SK-N-SH (cell line): ENCODE data around the gene BAG1. TPM values are rescaled to one million over a fixed set of nuclear protein-coding genes. Genes with fewer than 3 reads are reported as not detected.

Source experiments
- CTCF ChIA-PET: fragments of 300-600, 350-600 bp; formaldehyde crosslinking; extraction: SDS; loops from one replicate; lab custom pipeline; 2021; lab: Yijun Ruan, JAX
- POLR2A ChIA-PET: fragments of 350-600 bp; sonication (Branson Sonifier 250); formaldehyde crosslinking; extraction: SDS; loops from one replicate; lab custom pipeline; 2020; ENCODE audit warnings: antibody characterized with exemption, inconsistent platforms; lab: Yijun Ruan, JAX
- DNase-seq: peaks from one replicate; pipeline ENCODE4 v3.0.0; 2012
- H2AFZ ChIP-seq: fragments of 200-600 bp; sonication (generic); 2 replicates; pipeline ENCODE4 v1.8.1; 2016; ENCODE audit warnings: antibody characterized with exemption, mild to moderate bottlenecking, low read depth
- H3F3A ChIP-seq: fragments of 200-600 bp; sonication (generic); replicated peaks from 2 replicates; pipeline ENCODE3; 2016; ENCODE audit warnings: antibody characterized with exemption, mild to moderate bottlenecking; ENCODE audit not compliant: insufficient read depth
- H3K27ac ChIP-seq, 2 experiments: fragments of 200-500 bp in 1 of 2; fragments of 200-600 bp in 1 of 2; sonication (Bioruptor generic) in 1 of 2; sonication (generic), shearing (Covaris generic) in 1 of 2; 2 replicates each; pipeline versions ENCODE4 v1.5.1 to v1.6.1; 2014 to 2016; ENCODE audit warnings: low read depth in 2 of 2, inconsistent platforms in 1 of 2, low read length in 1 of 2, mild to moderate bottlenecking in 1 of 2, mixed read lengths in 1 of 2
- H3K27me3 ChIP-seq: fragments of 200-600 bp; sonication (generic), shearing (Covaris generic); 2 replicates; pipeline ENCODE4 v1.6.1; 2016; ENCODE audit warnings: mixed run types; ENCODE audit not compliant: insufficient read depth
- H3K36me3 ChIP-seq, 2 experiments: fragments of 200-500 bp in 1 of 2; fragments of 200-600 bp in 1 of 2; sonication (Bioruptor generic) in 1 of 2; sonication (generic) in 1 of 2; replicated peaks in 1 of 2; 2 replicates each; pipeline versions ENCODE3 to v1.5.1; 2014 to 2016; ENCODE audit warnings: low read length in 1 of 2, mild to moderate bottlenecking in 1 of 2; ENCODE audit not compliant: insufficient read depth in 2 of 2, control insufficient read depth in 1 of 2
- H3K4me1 ChIP-seq, 2 experiments: fragments of 200-500 bp in 1 of 2; fragments of 200-600 bp in 1 of 2; sonication (Bioruptor generic) in 1 of 2; sonication (generic), shearing (Covaris generic) in 1 of 2; 2 replicates each; pipeline versions ENCODE4 v1.5.1 to v1.6.1; 2014 to 2016; ENCODE audit warnings: low read depth in 1 of 2, low read length in 1 of 2, mixed run types in 1 of 2; ENCODE audit not compliant: insufficient read depth in 2 of 2, control insufficient read depth in 1 of 2
- H3K4me2 ChIP-seq: fragments of 200-600 bp; sonication (generic), shearing (Covaris generic); 2 replicates; pipeline ENCODE4 v1.6.1; 2017; ENCODE audit warnings: mixed run types
- H3K4me3 ChIP-seq, 2 experiments: fragments of 200-500 bp in 1 of 2; fragments of 200-600 bp in 1 of 2; sonication (Bioruptor generic) in 1 of 2; sonication (generic), shearing (Covaris generic) in 1 of 2; 2 replicates each; pipeline versions ENCODE4 v1.5.1 to v1.8.1; 2014 to 2016; ENCODE audit warnings: low read depth in 2 of 2, inconsistent platforms in 1 of 2, low read length in 1 of 2, mild to moderate bottlenecking in 1 of 2, mixed read lengths in 1 of 2, moderate library complexity in 1 of 2
- H3K79me2 ChIP-seq: fragments of 200-600 bp; sonication (generic); 2 replicates; pipeline ENCODE4 v1.8.1; 2017; ENCODE audit warnings: mild to moderate bottlenecking; ENCODE audit not compliant: insufficient read depth
- H3K9ac ChIP-seq: fragments of 200-600 bp; sonication (generic); 2 replicates; pipeline ENCODE4 v1.6.1; 2017; ENCODE audit warnings: mixed run types
- H3K9me2 ChIP-seq: fragments of 200-600 bp; sonication (generic); 2 replicates; pipeline ENCODE4 v1.6.1; 2017; ENCODE audit warnings: mixed run types
- H3K9me3 ChIP-seq: fragments of 200-600 bp; sonication (generic); 2 replicates; pipeline ENCODE4 v1.6.1; 2017; ENCODE audit warnings: mixed run types, mild to moderate bottlenecking, moderate library complexity
- H4K20me1 ChIP-seq: fragments of 200-600 bp; sonication (generic); 2 replicates; pipeline ENCODE4 v1.6.1; 2017; ENCODE audit warnings: mild to moderate bottlenecking, mixed run types; ENCODE audit not compliant: insufficient read depth
- CHD2 ChIP-seq: fragments of 150-350 bp; IDR thresholded peaks from 2 replicates; pipeline ENCODE4 v1.6.1; 2018; ENCODE audit warnings: low read length; ENCODE audit not compliant: partially characterized antibody
- EP300 ChIP-seq, 2 experiments: IDR thresholded peaks; 2 replicates each; pipeline versions ENCODE4 v1.4.0 to v1.6.1; 2012; ENCODE audit warnings: borderline replicate concordance in 1 of 2, low read depth in 1 of 2, low read length in 1 of 2
- FOXJ3 ChIP-seq: sonication (generic); formaldehyde crosslinking; IDR thresholded peaks from 2 replicates; pipeline ENCODE4 v1.5.1; 2020; ENCODE audit warnings: mild to moderate bottlenecking, missing genetic modification reagents
- GABPA ChIP-seq: IDR thresholded peaks from 2 replicates; pipeline ENCODE4 v1.4.0; 2012; ENCODE audit warnings: low read depth, mild to moderate bottlenecking
- GATA2 ChIP-seq: sonication (generic); formaldehyde crosslinking; IDR thresholded peaks from 2 replicates; pipeline ENCODE4 v1.5.0; 2020; ENCODE audit warnings: mild to moderate bottlenecking, missing genetic modification reagents
- JUND ChIP-seq: IDR thresholded peaks from 2 replicates; pipeline ENCODE4 v1.4.0; 2012
- MXI1 ChIP-seq: IDR thresholded peaks from 2 replicates; pipeline ENCODE4 v1.6.1; 2012; ENCODE audit warnings: mild to moderate bottlenecking, low read depth, low read length, improper control_type of control experiment
- RFX5 ChIP-seq: IDR thresholded peaks from 2 replicates; pipeline ENCODE4 v1.6.1; 2012; ENCODE audit warnings: mild to moderate bottlenecking, improper control_type of control experiment, low read length
- RXRA ChIP-seq: IDR thresholded peaks from 2 replicates; pipeline ENCODE4 v1.4.0; 2012; ENCODE audit warnings: low read depth, mild to moderate bottlenecking, borderline replicate concordance
- SIN3A ChIP-seq: IDR thresholded peaks from 2 replicates; pipeline ENCODE4 v1.6.1; 2012; ENCODE audit warnings: low read depth, mild to moderate bottlenecking, low read length, moderate library complexity, borderline replicate concordance
- SMC3 ChIP-seq: IDR thresholded peaks from 2 replicates; pipeline ENCODE4 v1.6.1; 2012; ENCODE audit warnings: low read depth, low read length, improper control_type of control experiment
- TCF12 ChIP-seq: IDR thresholded peaks from 2 replicates; pipeline ENCODE4 v1.4.0; 2012
- YY1 ChIP-seq: IDR thresholded peaks from 2 replicates; pipeline ENCODE4 v1.4.0; 2012; ENCODE audit warnings: low read depth, mild to moderate bottlenecking
- WGBS: methylation state at CpG from one replicate; pipeline ENCODE4 v1.1.6; 2017; ENCODE audit warnings: low lambda C conversion rate; 5-methylcytosine and 5-hydroxymethylcytosine counted together
- polyA plus RNA-seq, 3 experiments: library from polyadenylated mRNA; depleted of rRNA; stranded (reverse); fragments of >200 nt; gene quantifications; 2 replicates each; pipeline ENCODE4 v1.2.3, GENCODE V29; 2012
- TF ChIP-seq, protein P1 (sequence below): fragments of 200-600 bp; sonication (generic); IDR thresholded peaks from 2 replicates; pipeline ENCODE4 v1.6.1; 2017; ENCODE audit warnings: antibody characterized with exemption, mild to moderate bottlenecking, moderate library complexity
- TF ChIP-seq, protein P2 (sequence below): fragments of 150-350 bp; IDR thresholded peaks from 2 replicates; pipeline ENCODE4 v1.6.1; 2017; ENCODE audit warnings: antibody characterized with exemption, low read length, low read depth, borderline replicate concordance

The BAG1 gene
- polyA plus RNA-seq, 1 of the 3 experiments (the other 2 are of a cell fraction): 49.9 TPM

DNA sequence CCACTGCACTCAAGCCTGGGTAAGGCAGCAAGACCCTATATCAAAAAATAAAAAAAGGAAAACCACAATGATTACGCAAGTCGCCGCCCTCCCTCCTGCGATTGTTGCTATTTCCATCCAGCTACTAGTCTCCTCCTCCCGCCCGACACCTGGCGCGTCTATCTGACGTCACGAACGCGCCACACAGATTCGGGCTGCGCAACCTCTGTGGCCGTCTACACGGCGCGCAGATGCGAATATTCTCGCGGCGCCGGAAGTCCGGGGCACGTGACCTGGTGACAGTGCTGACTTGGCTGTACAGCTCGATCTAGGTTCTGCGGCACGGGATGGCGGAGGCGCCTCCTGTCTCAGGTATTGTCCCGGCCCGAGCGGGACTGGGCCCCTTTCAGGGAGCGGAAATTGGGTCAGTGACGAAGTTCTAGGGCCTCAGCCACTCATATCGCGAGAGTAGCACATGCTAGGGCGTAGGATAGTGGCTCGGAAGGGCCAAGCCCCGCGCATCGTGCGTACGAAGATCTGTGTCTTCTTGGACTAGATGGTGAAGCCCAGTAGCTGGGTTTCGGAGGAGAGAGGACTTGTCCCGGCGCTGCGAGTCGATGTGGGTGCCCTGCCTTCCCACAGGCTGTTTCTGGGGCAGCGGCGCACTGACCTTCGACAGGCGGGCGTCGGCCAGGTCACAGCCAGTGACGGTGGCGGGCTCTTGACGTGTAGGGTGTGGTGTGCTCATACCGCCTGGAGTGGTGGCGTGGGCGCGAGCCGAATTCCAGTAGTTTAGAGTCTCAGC lies 25.9 kb upstream of the BAG1 start, which contains the start of gene NFX1 (continued):
- TF ChIP-seq MXI1: peak; percentile 99
- TF ChIP-seq JUND: no peak
- 0 out of 2 replicates have a peak, but pooled peaks have one; percentile 18 for TF ChIP-seq TCF12
- TF ChIP-seq GABPA: peak; percentile 83
- TF ChIP-seq GATA2: no peak
- no peak for TF ChIP-seq FOXJ3 (CRISPR knock-in tag)
- TF ChIP-seq YY1: peak; percentile 35; the same call in 1 of the 2 replicates
- peak; percentile 82 for TF ChIP-seq CHD2
- TF ChIP-seq RFX5: 0 out of 2 replicates have a peak, but pooled peaks have one; percentile 23
- TF ChIP-seq, protein P1, sequence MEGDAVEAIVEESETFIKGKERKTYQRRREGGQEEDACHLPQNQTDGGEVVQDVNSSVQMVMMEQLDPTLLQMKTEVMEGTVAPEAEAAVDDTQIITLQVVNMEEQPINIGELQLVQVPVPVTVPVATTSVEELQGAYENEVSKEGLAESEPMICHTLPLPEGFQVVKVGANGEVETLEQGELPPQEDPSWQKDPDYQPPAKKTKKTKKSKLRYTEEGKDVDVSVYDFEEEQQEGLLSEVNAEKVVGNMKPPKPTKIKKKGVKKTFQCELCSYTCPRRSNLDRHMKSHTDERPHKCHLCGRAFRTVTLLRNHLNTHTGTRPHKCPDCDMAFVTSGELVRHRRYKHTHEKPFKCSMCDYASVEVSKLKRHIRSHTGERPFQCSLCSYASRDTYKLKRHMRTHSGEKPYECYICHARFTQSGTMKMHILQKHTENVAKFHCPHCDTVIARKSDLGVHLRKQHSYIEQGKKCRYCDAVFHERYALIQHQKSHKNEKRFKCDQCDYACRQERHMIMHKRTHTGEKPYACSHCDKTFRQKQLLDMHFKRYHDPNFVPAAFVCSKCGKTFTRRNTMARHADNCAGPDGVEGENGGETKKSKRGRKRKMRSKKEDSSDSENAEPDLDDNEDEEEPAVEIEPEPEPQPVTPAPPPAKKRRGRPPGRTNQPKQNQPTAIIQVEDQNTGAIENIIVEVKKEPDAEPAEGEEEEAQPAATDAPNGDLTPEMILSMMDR: no peak
- no peak for TF ChIP-seq SMC3
- peak; percentile 93 for TF ChIP-seq SIN3A

DNA sequence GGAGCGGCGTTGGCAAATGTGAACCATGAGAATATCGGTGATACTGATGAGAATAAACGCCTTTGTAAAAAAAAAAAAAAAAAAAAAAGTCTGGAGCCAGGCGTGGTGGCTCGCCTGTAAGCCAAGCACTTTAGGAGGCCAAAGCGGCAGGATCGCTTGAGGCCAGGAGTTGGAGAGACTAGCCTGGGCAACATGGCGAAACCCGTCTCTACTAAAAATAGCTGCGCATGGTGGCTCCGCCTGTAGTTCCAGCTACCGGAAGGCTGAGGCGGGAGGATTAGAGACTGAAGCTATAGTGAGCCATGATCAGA lies 25.4 kb upstream of the BAG1 start:
- Histone ChIP-seq H3K9me3 (no peaks in the 10 kb centered on the region), H3F3A (peaks cover 22% of the 10 kb centered on the region), H3K4me3 (peak overlapping the region; percentile 80 to 83), H3K9ac (peak overlapping the region; percentile 84), H3K4me1 (peaks cover 0 to 11% of the 10 kb centered on the region in 2 experiments; a peak in 2 of 4 replicates), H3K4me2 (peak overlapping the region; percentile 60), H3K36me3 (peaks cover 28 to 42% of the 10 kb centered on the region in 2 experiments), H3K27me3 (no peaks in the 10 kb centered on the region), H3K9me2 (no peaks in the 10 kb centered on the region), H2AFZ (peak overlapping the region; percentile 67), H4K20me1 (no peaks in the 10 kb centered on the region), H3K79me2 (peaks cover 45% of the 10 kb centered on the region), H3K27ac (peak overlapping the region; percentile 94 to 98)
- no peak for TF ChIP-seq EP300 (IDR thresholded peaks at IDR 0.05; ENCODE audit: borderline replicate concordance in 1 of 2, low read depth in 1 of 2, low read length in 1 of 2)
- no peak for TF ChIP-seq RXRA
- TF ChIP-seq YY1: peak; percentile 83
- TF ChIP-seq, protein P2, sequence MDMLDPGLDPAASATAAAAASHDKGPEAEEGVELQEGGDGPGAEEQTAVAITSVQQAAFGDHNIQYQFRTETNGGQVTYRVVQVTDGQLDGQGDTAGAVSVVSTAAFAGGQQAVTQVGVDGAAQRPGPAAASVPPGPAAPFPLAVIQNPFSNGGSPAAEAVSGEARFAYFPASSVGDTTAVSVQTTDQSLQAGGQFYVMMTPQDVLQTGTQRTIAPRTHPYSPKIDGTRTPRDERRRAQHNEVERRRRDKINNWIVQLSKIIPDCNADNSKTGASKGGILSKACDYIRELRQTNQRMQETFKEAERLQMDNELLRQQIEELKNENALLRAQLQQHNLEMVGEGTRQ: no peak
- no peak for DNase-seq
- WGBS: 1% methylated on average over 14 of the region's 14 CpGs
- POLR2A ChIA-PET: interaction anchor here (0.8 to 2.1 kb wide), 4 partner anchors 15 to 739 kb away, joined by 3 to 10 read pairs (median 4); partner anchors contain the start of genes BAG1 and CHMP5
- CTCF ChIA-PET: interaction anchor here (1.2 to 1.6 kb wide), 2 partner anchors 64 to 163 kb away, joined by 3 to 6 read pairs; no protein-coding TSS in a partner anchor
